8988T (cell line): Measurements from ENCODE around the gene TAF6.

Source experiments
- DNase-seq: peaks from one replicate; pipeline ENCODE4 v3.0.0; 2011

Gene TAF6

GRCh38 chr7:100064162-100064561 lies 55.0 kb downstream of the TAF6 start:
- DNase-seq: no peak

GRCh38 chr7:100063376-100063775 lies 55.8 kb downstream of the TAF6 start:
- DNase-seq: no peak

GRCh38 chr7:100061518-100062193 lies 57.5 kb downstream of the TAF6 start:
- no peak for DNase-seq

- no peak for DNase-seq
Measured at GRCh38 chr7:100059251-100059739, 59.9 kb downstream of the TAF6 start.
